ENCODE results near the gene APCDD1L.

Gene APCDD1L

GRCh38 chr20:58515233-58516212 lies at the start of gene APCDD1L:
APCDD1L (minus strand) TSS chr20:58515399; CDS start chr20:58514707, 692 bp downstream.
- DNase-seq (ENCODE audit: low spot score) = no peak
- in situ Hi-C loops (cut with MboI; ENCODE audit: low pct_unique_long_range_greater_than_20kb, low sequenced_read_pairs, unreplicated experiment) = no loop called here
- TF ChIP-seq CTCF (IDR thresholded peaks at IDR 0.05; ENCODE audit: extremely low read depth, insufficient read depth, missing control alignments) = no peak

- in situ Hi-C loops (cut with MboI; ENCODE audit: low pct_unique_long_range_greater_than_20kb, low sequenced_read_pairs, unreplicated experiment) = no loop called here
- no peak for DNase-seq (ENCODE audit: low spot score)
- TF ChIP-seq CTCF (IDR thresholded peaks at IDR 0.05; ENCODE audit: extremely low read depth, insufficient read depth, missing control alignments) = no peak
Measured at GRCh38 chr20:58559368-58559729, 44.1 kb upstream of the APCDD1L start.

GRCh38 chr20:58558486-58559367 lies 43.5 kb upstream of the APCDD1L start:
- TF ChIP-seq CTCF (IDR thresholded peaks at IDR 0.05; ENCODE audit: extremely low read depth, insufficient read depth, missing control alignments) = no peak
- in situ Hi-C loops (cut with MboI; ENCODE audit: low pct_unique_long_range_greater_than_20kb, low sequenced_read_pairs, unreplicated experiment) = no loop called here
- DNase-seq (ENCODE audit: low spot score) = no peak

GRCh38 chr20:58557733-58558342 lies 42.6 kb upstream of the APCDD1L start:
- in situ Hi-C loops (cut with MboI; ENCODE audit: low pct_unique_long_range_greater_than_20kb, low sequenced_read_pairs, unreplicated experiment) = no loop called here
- DNase-seq (ENCODE audit: low spot score) = no peak
- no peak for TF ChIP-seq CTCF (IDR thresholded peaks at IDR 0.05; ENCODE audit: extremely low read depth, insufficient read depth, missing control alignments)

- DNase-seq (ENCODE audit: low spot score) = no peak
- in situ Hi-C loops (cut with MboI; ENCODE audit: low pct_unique_long_range_greater_than_20kb, low sequenced_read_pairs, unreplicated experiment) = no loop called here
- no peak for TF ChIP-seq CTCF (IDR thresholded peaks at IDR 0.05; ENCODE audit: extremely low read depth, insufficient read depth, missing control alignments)
Measured at GRCh38 chr20:58556961-58557360, 41.8 kb upstream of the APCDD1L start.

Measured in GM13977 (cell line).